ENCODE measurements around the gene KIFAP3. TPM values are rescaled to one million over a fixed set of nuclear protein-coding genes. Genes with fewer than 3 reads are reported as not detected.

Gene KIFAP3
- 314 and 326 TPM in 2 replicates for polyA plus RNA-seq

DNA sequence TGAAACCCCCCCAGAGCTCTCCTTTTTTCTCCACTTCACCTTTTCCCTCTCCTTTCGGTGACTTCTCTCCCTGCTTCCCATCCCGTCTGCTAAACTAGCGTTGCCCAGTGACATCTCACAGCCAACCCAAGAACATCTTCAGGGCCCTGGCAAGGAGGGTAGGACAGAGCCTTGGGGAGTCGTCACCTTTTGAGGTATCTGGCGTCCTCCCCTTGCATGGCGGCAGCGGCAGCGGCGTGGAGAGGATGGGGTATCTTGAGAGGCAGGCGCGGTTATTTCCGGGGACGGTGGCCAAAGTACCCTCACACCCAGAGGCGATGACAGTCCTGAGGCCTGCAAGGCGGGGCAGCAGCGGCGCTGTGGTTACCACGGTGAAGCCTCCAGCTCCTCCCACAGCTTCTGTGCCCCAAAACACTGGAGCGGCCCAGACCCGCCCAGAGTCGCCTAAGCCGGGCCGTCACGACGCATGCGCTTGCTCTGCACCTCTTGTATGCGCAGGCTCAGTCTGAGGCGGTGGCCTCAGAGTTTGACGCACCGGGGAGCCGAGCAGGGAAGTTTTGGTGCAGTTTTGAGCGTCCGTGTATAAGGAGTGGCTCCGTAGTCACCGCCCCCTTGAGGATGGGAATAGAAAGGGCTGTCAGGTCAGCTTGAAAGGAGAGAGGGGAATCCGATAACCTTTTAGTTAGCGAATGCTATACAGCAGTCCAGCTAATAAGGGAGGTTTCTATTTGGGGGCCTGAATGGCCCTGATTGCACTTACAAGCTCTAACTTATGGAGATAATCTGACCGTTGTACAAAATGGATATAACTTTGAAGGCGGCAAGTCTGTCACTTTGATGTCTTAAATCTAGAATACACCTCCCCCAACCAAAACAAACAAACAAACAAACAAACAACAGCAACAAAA lies at the start of gene KIFAP3:
Gene KIFAP3 (minus strand): TSS at position 446 of the 908 bp plus-strand sequence. CDS start 228 bp downstream, at position 218.

DNA sequence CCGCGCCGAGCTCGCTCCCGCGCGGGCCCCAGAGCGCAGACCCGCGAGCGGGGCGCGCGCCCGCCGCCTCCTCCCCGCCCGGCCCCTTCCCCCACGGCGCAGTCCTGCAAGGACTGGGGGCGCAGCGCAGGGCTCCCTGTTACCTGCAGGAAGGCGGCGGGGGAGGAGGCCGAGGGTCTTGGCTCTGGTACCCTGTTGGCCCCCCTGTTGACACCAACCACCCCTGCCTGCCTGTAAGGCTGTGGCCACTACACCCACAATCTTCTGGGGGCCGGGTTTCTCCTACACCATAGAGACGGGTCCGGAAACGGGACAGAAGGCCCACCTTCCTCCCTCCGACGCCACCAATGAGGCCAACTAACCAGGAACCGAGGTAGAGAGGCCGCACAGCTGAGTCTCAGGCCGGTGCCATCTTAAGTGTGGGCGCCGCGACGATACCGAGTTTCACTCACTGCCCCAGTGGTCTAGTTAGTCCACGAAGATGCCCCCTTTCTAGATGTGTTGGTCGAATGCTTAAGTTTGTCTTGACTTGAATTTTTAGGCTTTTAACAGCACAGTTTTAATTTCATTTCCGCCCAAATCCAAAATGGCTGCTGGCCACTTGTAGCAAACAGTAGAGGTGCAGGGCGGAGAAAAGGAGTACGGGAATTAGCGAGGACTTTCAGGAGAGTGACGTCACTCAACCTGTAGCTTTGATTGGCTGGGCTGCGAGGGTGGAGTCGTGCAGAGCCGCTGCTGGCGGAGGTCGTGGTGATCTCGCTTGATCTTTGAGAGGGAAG lies 180.7 kb downstream of the KIFAP3 start, which contains the start of gene SCYL3:
Gene SCYL3 (minus strand): TSS at position 252 of the 779 bp plus-strand sequence. CDS start 5,056 bp downstream, outside the sequence.

Other genes with a start within 250 kb of the KIFAP3 start
- 3.8 and 5.2 TPM in 2 replicates for gene SCYL3, start 180.8 kb downstream of the KIFAP3 start, polyA plus RNA-seq
- not detected in 2 replicates for gene NTMT2, start 71.3 kb upstream of the KIFAP3 start, polyA plus RNA-seq